ENCODE data around the gene LIF.
"Not testable (repeated sequence)": the region's sequence is repeated elsewhere in the genome, so short reads cannot be mapped to it uniquely, and the experiment has no call there.

The LIF gene

DNA sequence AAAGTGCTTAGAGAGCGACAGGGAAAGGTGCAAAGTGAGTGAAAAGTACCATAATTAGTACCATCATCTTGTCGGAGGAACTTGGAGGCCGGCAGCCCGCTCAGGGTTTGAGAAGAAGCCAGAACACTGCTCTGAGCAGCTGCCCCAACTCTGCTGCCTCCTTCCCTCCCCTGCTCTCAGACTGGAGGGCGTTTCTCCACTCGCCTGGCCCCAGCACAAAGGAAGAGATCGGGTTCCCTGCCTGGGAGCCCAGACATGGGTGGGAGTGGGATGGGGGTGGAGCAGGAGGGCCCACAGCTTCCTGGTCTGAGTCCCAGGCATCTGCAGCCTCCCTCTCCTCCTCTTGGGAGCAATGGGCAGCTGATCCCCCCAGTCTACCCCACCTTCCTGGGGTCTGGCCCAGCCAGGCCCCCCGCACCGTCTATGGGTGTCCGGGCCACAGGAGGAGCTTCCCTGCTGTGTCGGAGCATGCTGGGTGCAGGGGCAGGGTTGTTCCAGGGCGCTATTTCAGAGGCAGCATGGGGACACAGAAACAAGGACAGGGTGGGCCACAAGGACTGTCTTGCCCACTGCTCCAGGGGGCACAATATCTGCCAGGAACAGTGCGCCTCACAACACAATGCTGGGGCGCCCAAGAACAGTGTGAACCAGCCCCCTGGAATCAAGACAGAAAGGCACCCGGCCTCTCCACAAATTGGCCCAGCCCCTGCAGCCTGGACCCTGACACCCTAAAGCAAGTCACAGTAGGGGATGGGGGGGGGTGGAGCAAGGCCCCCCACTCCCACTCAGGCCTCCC is 4.8 kb downstream of the LIF start:
- DNase-seq: no peak

DNA sequence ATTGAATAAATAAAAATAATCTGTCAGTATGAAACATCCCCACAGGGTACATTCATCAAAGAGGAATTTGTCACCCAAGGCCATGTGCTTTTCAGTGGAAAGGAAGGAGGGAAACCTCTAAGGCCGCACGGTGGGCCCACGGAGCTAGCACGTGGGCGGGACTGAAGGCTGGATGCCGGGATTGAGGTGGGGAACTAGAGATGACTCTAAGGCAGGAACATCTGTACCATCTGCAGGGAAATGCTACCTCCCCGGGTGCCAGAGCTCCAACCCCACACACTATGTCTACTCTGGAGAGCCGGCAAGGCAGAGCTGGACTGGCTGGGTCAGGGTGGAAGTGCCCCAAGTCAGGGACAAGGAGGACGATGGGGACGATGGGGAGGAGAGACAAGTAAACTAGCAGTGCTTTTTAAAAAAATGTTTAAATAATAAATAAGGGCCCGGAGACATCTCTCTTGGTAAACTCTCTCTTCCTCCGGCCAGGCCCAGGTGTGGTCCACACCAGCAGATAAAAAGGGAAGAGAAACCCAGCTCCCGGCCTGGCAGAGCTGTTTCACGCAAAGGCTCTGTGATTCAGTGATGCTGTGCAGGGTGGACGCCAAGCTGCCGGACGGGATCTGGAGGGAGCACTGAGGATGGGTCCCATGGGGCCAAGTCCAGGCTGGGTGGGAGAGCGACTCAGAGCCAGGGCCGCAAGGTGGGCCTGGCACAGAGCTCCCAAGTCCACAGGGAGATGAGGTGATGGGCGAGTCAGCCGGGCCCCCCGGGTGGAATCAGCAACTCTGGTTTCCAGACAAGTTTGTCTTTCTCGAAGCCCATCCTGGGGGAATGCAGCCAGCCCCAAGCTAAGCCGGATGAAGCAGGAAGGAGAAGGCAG is 5.8 kb downstream of the LIF start:
- no peak for DNase-seq

DNA sequence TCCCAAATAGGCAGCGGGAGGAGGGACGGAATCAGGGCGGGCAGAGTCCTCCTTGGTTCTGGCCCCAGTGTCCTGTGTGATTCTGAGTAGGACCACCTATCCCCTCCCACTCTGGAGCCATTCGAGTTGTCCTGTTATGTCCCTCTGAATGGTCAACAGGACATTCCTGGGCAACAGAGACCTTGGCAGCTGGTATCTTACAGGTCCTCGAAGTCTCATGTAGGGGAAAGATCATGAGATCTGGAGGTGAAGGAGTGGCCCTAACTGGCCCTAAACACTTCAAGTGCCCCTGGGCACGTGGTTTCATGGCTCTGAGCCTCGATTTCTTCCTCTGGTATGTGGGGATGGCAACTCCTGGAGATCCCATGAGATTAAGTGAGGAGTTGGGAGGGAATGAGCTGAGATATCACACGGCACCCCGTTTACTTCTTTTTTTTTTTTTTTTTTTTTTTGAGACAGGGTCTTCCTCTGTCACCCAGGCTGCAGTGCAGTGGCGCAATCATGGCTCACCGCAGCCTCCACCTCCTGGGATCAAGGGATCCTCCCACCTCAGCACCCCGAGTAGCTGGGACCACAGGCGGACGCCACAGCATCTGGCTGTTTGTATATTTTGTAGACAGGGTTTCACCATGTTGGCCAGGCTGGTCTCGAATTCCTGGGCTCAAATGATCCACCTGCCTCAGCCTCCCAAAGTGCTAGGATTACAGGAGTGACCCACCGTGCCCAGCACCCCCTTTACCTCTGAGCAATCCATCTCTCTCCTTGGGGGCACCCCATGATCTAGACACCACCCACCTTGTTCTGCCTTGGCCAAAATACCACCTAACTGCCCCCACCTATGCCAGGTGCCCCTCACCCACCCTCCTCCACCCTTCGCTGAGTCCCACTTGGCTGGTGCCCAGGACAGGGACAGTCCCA is 6.8 kb downstream of the LIF start:
- no peak for DNase-seq

DNA sequence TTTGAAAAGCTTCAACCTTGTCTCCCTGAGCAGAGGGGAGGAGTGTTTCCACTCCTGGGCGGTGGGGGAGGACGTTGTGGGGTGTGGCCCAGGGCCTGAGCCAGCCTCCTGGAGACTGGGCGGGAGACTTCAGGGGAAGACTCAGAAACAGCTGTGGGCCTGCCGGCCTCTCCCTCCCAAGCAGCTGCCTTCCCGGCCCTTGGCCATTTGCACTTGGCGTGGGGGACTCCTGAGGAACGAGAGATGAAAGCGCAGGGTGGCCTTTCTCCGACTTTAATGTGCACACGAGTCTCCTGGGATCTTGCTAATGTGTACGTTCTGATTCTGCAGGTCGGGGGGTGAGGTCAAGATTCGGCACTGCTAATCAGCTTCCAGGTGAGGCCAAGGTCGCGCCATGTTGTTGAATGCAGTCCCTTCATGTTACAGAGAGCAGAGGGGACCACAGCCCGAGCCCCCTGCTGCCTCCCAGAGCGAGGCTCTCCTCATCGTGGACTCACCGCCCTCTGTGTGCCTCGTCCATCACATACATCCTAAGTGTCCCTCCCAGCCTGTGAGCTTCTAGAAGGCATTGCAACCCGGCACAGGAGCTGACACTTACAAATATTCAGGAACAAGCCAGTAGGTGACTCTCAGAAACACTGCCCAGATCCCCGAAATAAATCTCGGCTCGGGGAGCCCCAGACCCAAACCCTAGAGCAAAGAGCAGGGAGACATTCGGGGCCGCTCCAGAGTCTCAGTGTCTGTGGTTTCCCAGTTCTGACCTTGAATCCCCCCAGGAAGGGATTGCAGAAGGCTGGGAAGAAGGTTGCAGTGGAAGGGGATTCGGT is 7.7 kb downstream of the LIF start:
- DNase-seq: no peak

DNA sequence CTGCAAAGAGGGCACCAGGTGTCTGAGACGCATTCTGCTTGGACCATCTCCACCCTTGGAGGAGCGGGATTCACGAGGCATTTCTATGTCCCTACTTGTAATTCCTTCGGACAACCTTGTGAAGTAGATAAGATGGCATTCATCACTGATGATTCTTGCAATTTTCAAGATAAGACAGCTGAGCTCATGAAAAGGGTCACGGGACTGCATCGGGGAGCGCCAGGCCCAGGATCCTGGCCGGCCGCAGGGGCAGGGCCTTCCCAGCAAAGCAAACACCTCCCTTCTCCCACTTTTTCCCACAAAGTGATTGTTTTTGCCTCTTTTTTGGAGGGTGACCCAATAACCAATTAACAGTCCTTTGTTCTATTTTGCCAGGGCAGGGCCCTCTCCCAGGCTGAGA is 8.4 kb downstream of the LIF start:
- no peak for DNase-seq

DNA sequence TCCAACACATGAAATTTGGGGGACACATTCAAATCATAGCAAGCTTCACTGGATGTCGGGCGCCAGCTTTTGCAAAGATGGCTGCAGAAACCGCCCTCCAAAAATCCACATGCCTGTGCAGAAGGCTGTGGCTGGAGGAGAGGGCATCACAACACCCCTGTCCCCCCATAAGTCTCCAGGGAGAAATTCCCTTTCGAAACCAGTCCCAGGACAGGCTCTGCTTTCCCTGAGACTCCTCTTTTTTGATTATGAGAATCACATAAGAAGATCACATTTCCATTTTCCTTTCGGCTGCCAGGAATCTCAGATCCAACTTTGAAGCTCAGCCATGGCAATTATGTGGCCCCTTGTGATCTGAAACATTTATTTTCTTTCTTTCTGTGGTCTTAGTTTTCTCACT is 9.7 kb downstream of the LIF start:
- no peak for DNase-seq

DNA sequence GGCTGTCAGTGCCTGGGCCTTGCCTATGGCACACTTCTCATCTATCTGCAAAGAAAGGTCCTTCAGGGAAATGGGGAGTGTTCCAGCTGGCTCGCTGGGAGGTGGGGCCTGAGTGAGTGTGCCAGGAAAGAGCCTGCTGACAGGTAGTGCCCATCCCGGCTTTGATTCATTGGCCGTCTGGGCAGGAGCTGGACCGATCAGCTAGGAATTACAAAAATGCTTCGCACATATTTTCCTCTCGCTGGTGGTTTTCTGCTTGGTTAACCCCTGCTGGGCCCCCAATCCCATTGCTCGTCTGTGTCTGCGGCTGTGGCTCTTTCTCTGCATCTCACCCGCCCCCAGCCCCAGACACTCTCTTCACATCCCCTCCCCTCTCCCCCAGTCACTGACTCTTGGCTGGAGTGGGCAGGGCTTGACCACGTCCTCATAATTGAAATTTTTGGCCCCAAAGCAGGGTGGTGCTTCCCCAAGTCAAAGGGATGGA is 10.8 kb downstream of the LIF start:
- DNase-seq: no peak

DNA sequence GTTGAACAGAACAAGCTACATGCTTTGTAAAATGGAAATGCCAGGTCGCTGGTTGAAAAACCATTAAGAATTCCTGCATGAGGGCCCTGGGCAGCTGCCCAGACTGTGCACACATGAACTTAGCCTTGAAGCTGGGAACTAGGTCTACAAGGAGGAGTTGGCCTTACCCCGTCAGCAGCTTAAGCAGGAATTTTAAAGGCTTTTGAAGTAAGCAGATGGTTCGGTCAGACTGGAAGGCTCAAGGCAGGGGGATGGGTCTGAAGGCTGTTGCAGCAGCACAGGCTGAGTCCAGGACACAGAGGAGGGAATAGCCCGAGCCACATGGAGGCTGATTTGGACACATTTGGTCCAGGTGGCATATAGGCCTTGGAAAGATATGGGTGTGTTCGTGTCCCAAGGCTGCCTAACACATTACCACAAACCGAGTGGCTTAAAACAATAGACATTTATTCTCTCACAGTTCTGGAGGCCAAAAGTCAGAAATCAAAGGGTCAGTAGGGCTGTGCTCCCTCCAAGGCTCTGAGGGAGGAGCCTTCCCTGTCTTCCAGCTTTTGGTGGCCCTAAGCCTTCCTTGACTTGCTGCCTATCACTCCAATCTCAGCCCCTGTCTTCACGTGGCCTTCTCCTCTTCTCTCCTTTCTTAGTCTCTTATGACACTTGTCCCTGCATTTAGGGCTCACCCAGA is 11.6 kb downstream of the LIF start:
- DNase-seq: no peak

DNA sequence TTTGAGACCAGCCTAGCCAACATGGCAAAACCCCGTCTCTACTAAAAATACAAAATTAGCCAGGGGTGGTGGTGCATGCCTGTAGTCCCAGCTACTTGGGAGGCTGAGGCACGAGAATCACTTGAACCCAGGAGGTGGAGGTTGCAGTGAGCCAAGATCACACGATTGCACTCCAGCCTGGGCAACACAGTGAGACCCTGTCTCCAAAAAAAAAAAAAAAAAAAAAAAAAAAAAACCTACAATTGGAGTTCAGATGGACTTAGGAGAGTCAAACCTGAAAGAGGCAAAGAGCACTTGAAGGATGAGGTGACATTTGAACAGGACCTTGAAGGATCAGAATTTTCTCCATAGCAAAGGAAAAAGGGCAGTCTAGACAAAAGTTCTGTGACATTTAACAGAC is 12.2 kb downstream of the LIF start:
- DNase-seq: not testable (repeated sequence)

DNA sequence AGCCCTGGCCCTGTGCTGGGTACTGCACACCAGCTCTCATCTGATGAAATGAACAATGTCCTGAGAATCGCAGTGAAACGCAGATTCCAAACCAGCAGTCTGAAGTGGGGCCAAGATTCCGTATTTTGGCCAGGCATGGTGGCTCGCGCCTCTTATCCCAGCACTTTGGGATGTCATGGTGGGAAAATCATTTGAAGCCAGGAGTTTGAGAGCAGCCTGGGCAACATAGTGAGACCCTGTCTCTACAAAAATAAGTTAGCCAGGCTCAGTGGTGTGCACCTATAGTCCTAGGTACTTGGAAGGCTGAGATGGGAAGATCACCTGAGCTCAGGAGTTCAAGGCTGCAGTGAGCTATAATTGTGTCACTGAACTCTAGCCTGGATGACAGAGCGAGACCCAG is 13.0 kb downstream of the LIF start:
- DNase-seq: no peak

DNA sequence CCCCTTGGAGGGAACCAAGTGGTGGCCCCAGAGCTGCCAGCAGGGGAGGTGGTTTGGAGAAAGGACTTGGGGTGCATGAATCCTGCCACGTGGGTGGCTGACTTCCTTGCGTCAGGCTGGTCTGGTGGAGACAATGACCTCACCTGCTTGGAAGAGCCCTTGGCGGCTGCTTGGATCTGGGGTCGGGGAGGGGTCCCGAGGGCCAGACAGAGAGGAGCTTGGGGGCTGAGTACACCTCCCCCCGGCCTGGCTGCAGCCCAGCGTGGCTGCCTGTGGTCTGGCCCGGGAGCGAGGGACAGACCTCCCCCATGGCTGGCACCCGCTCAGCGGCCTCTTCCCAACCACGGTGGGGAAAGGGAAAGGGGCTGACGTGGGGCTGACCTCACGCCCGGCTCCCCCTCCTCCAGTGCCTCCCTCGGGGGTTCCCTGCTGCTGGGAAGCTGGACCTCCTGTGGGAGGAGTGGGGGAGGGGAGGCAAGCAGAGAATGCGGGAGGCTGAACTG is 13.8 kb downstream of the LIF start:
- DNase-seq: no peak

DNA sequence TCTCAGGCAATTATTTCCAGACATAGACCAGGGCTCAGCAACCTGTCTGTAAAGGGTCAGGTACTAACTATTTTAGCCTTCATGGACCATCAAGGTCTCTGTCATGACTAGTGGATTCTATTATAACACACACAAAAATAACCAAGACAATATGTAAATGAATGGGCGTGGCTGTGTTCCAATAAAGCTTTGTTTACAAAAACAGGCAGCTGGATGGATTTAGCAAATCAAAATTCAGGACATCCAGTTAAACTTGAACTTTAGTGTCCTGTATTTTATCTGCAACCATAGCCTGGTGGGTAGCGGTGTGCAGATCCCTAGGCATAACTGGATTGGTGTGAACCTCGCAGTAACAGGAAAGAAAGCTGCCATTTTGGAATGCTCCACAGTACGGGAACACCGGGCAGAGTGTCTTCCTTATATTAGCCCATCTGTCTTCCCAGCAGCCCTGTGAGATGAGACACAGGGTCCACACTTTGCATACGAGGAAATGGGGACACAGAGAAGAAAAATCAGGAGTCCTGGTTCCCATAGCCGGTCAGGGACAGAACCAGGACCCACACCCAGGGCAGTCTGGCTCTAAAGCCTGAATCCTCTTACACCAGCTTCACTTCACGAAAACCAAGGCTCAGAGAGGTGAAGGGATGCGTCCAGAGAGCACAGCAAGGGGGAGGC is 15.6 kb downstream of the LIF start:
- DNase-seq: no peak

DNA sequence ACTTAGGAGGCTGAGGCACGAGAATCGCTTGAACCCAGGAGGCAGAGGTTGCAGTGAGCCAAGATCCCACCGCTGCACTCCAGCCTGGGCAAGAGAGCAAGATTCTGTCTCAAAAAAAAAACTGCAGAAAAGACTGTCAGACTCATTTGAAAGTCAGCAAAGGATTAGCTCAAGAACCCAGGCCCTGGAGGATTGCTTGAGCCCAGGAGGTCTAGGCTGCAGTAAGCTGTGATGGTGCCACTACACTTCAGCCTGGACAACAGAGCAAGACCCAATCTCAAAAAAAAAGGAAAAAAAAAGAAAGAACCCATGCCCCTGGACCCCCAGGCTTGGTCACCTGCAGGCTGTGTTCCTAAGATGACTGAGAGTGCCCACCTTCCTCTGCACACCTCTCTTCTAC is 16.2 kb downstream of the LIF start:
- DNase-seq: no peak

DNA sequence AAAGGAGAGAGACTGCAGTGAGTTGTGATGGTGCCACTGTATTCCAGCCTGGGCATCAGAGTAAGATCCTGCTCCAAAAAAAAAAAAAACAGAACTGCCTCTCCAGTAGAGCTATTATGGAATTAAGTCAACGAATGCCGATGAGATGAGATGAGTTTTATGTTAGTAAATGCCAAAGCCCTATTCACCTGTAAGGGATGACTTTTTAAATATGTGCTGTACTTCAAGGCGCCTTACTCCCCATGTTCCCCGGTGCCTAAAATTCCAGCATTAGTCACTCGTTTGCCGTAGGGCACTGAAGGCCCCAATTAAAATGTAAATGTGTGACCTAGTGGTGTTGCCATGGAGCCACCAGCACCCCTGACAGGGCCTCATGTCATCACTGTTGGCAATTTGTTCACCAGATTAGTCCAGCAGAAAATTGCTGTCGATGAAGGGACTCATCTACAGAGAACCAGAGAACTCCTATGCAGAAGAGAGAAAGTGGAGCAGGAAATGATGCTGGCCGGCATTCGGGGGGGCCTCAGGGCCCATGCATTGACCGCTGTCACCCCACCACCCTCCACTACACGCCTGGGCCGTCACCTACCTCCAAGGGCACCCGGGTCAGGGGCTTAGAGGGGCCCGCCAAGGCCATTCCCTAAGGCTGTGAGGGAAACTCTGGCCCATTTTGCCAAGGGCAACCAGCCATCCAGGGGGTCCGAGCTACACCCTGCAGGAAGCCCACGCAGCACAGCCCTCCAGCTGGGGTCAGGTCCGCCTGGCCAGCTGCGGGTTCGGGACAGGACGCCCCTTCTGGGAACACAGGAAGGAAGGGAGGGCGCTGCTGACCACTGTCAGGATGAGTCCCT is 17.8 kb downstream of the LIF start:
- DNase-seq: no peak

DNA sequence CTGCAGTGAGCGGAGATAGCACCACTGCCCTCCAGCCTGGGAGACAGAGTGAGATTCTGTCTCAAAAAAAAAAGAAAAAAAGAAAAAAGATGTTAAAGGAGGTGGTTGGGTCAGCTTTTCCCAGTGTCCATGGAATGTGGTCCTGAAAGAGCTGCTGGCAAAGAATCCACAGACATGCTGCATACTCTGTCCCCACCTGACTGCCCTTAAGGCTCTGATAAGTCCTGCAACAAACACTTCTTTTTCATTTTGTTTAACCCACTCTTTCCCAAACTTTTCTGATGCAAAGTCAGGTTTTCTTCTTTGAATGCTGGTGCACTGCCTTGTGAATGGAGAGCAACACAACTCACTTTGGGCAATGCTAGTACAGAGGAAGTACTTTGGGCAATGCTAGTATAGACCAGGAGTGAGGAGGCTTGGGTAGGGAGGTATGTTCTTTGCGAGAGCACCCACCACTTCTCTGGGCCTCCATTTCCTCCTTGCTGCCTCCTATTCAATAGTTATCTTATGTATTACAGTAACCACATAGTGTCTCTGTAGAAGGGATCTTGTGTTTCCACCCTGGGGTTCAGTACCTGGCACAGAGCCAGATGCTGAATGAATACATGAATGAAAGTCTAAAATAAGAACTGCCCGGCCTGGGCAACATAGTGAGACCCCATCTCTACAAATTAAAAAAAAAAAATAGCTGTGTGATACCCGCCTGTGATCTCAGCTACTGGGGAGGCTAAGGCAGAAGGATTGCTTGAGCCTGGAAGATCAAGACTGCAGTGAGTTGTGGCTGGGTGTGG is 18.9 kb downstream of the LIF start:
- DNase-seq: no peak

DNA sequence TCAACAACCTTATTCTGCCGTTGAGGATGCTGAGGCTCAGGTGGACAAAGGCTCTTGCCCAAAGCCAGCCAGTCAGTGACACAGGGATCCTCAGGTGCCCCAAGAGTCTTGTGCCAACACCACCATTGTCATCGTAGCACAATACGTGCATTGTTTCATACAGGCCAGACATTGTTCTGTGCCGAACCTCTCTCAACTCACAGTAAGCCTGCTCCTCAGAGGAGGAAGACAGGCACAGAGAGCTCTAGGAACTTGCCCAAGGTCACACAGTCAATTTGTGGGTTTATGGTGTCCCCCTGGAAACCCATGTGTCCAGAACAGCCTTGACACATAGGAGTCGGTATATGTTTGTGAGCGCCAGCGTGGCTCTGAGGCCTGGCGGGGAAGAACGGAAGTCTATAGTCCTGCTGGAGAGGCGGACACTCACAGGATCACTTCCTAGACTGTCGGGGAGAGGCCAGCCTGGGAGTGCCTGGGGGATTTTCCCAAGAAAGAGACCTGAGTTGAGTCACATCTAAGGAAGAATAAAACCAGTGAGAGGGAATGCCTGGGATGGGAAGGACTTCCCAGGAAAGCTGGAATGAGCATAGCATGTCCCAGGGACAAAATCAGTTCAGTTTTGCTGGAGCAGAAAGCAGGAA is 20.2 kb downstream of the LIF start:
- DNase-seq: no peak

DNA sequence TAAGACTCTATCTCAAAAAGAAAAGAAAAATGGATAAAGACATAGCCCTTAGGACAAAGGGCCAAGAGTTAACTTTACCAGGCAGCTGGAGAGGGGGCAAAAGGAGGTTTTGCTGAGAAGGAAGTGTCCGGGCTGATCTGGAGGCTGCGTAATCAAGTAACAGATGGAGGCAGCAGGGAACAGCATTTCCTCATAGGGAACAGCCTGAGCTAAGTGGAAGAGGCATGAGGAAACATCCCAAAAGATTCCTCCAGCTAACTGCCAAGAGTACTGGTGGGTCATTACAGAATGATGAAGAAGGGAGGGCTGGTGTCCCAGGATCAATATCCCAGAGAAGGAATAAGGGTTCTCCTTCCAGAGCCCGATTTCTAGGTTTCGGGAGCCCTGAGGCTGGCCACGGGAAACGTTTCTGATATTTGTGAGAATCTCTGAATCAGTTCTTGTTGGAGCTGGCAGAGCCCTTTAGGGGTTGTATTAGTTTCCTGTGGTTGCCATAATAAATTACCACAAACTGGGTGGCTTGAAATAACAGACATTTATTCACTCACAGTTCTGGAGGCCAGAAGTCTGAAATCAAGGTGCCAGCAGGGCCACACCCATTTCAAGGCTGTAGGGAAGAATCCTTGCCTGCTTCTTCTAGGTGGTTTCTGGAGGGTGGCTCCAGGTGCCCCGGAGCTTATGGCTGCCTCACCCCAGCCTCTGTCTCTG is 21.2 kb downstream of the LIF start:
- DNase-seq: no peak
